A549 (cell line): ENCODE data around the gene CELF5. TPM values are rescaled to one million over a fixed set of nuclear protein-coding genes. Genes with fewer than 3 reads are reported as not detected.
A peak's percentile ranks its signal among the peaks of the same experiment; 100 is the strongest.

Source experiments
- ATAC-seq, 2 experiments: fragments of 200-7000 bp in 1 of 2; fragments of >200 bp in 1 of 2; cut with Nextera tagmentation in 1 of 2; cut with Tn5 transposase in 1 of 2; 3 replicates each; pipeline versions ENCODE4 v1.8.0 to v1.9.1; 2018 to 2020; ENCODE audit warnings: mild to moderate bottlenecking in 1 of 2, moderate library complexity in 1 of 2
- CTCF ChIA-PET: fragments of 300-600 bp; sonication (Branson Sonifier 250); formaldehyde crosslinking; extraction: SDS; loops from one replicate; lab custom pipeline; 2021; ENCODE audit warnings: antibody characterized with exemption, inconsistent platforms; lab: Yijun Ruan, JAX
- POLR2A ChIA-PET: fragments of 350-600 bp; formaldehyde crosslinking; extraction: SDS; loops from one replicate; lab custom pipeline; 2021; ENCODE audit warnings: antibody characterized with exemption, inconsistent platforms; lab: Yijun Ruan, JAX
- DNase-seq, 2 experiments: peaks; one replicate each; pipeline versions ENCODE4 v3.0.0 to v3.0.0-alpha.2; 2011 to 2016; ENCODE audit warnings: low read depth in 1 of 2, low spot score in 1 of 2
- FAIRE-seq: peaks from 2 replicates; lab custom pipeline; 2011; peaks lifted over from hg19 to GRCh38; lab: Jason Lieb, UNC
- H3K27ac ChIP-seq, 2 experiments: fragments of >200 bp; sonication (Bioruptor Twin); formaldehyde crosslinking; 3 replicates each; pipeline ENCODE4 v1.5.1; 2016 to 2017
- H3K4me1 ChIP-seq: fragments of >200 bp; sonication (Bioruptor Twin); formaldehyde crosslinking; 3 replicates; pipeline ENCODE4 v1.6.1; 2016
- H3K4me2 ChIP-seq: fragments of >200 bp; sonication (Bioruptor Twin); formaldehyde crosslinking; 3 replicates; pipeline ENCODE4 v1.6.1; 2016
- H3K4me3 ChIP-seq: fragments of >200 bp; sonication (Bioruptor Twin); formaldehyde crosslinking; 3 replicates; pipeline ENCODE4 v1.5.1; 2016
- H3K9me3 ChIP-seq: fragments of >200 bp; sonication (Bioruptor Twin); formaldehyde crosslinking; 3 replicates; pipeline ENCODE4 v1.6.1; 2016
- BHLHE40 ChIP-seq: IDR thresholded peaks from 2 replicates; pipeline ENCODE4 v1.6.1; 2012; ENCODE audit warnings: low read depth, low read length, inconsistent platforms
- CBX2 ChIP-seq: fragments of 200-600 bp; sonication (generic); IDR thresholded peaks from 2 replicates; pipeline ENCODE4 v1.6.1; 2016; ENCODE audit warnings: low read depth, mild to moderate bottlenecking, borderline replicate concordance
- CTCF ChIP-seq: fragments of >200 bp; sonication (Bioruptor Twin); formaldehyde crosslinking; IDR thresholded peaks from 3 replicates; pipeline ENCODE4 v1.5.1; 2016
- EHF ChIP-seq: fragments of 250-450 bp; sonication (Bioruptor Pico); IDR thresholded peaks from 2 replicates; pipeline ENCODE4 v1.5.0; 2020; ENCODE audit warnings: mild to moderate bottlenecking
- EHMT2 ChIP-seq: fragments of 200-600 bp; sonication (generic); IDR thresholded peaks from 2 replicates; pipeline ENCODE4 v1.6.1; 2016; ENCODE audit warnings: antibody characterized with exemption, low read depth, mild to moderate bottlenecking, moderate library complexity
- FOXS1 ChIP-seq: fragments of 250-450 bp; sonication (Bioruptor Pico); IDR thresholded peaks from 2 replicates; pipeline ENCODE4 v1.5.0; 2020; ENCODE audit warnings: mild to moderate bottlenecking, moderate library complexity
- HEYL ChIP-seq: fragments of 250-450 bp; sonication (Bioruptor Pico); IDR thresholded peaks from 2 replicates; pipeline ENCODE4 v1.8.0; 2021; ENCODE audit warnings: mild to moderate bottlenecking, moderate library complexity
- HOXB13 ChIP-seq: fragments of 250-450 bp; sonication (Bioruptor Pico); IDR thresholded peaks from 2 replicates; pipeline ENCODE4 v1.5.0; 2020; ENCODE audit warnings: low read depth, mild to moderate bottlenecking, moderate library complexity
- HOXB5 ChIP-seq: fragments of 250-450 bp; sonication (Bioruptor Pico); IDR thresholded peaks from 2 replicates; pipeline ENCODE4 v1.5.0; 2020; ENCODE audit warnings: mild to moderate bottlenecking, moderate library complexity
- JUNB ChIP-seq: fragments of >200 bp; sonication (Bioruptor Twin); formaldehyde crosslinking; IDR thresholded peaks from 2 replicates; pipeline ENCODE4 v1.6.1; 2016
- KDM1A ChIP-seq: fragments of 200-600 bp; sonication (generic); IDR thresholded peaks from 2 replicates; pipeline ENCODE4 v1.6.1; 2016; ENCODE audit warnings: low read depth, mild to moderate bottlenecking
- KDM5A ChIP-seq: fragments of 200-600 bp; sonication (generic); IDR thresholded peaks from 2 replicates; pipeline ENCODE4 v1.6.1; 2016; ENCODE audit warnings: antibody characterized with exemption, mild to moderate bottlenecking
- MAFK ChIP-seq: fragments of 450-650 bp; IDR thresholded peaks from 2 replicates; pipeline ENCODE4 v1.6.1; 2014; ENCODE audit not compliant: partially characterized antibody
- MAZ ChIP-seq: fragments of 150-350 bp; IDR thresholded peaks from 2 replicates; pipeline ENCODE4 v1.6.1; 2014; ENCODE audit warnings: antibody characterized with exemption, low read depth, low read length, borderline replicate concordance
- NR3C1 ChIP-seq: fragments of >200 bp; sonication (Bioruptor Twin); formaldehyde crosslinking; IDR thresholded peaks from 3 replicates; pipeline ENCODE4 v1.6.1; 2017
- REST ChIP-seq: fragments of 200-600 bp; sonication (generic); IDR thresholded peaks from 2 replicates; pipeline ENCODE4 v1.6.1; 2016; ENCODE audit warnings: antibody characterized with exemption, mild to moderate bottlenecking, moderate library complexity
- RFX5 ChIP-seq: fragments of 450-650 bp; IDR thresholded peaks from 2 replicates; pipeline ENCODE4 v1.7.1; 2014; ENCODE audit warnings: antibody characterized with exemption, mild to moderate bottlenecking, moderate library complexity
- SMC3 ChIP-seq: fragments of >200 bp; sonication (Bioruptor Twin); formaldehyde crosslinking; IDR thresholded peaks from 3 replicates; pipeline ENCODE4 v1.6.1; 2018; ENCODE audit warnings: inconsistent platforms
- SREBF2 ChIP-seq: fragments of 450-650 bp; IDR thresholded peaks from 2 replicates; pipeline ENCODE4 v1.6.1; 2014; ENCODE audit warnings: mild to moderate bottlenecking, moderate library complexity
- TP53 ChIP-seq: fragments of 250-450 bp; sonication (Bioruptor Pico); IDR thresholded peaks from 2 replicates; pipeline ENCODE4 v1.5.0; 2021; ENCODE audit warnings: mild to moderate bottlenecking, moderate library complexity
- ZFP36 ChIP-seq: fragments of 450-650 bp; IDR thresholded peaks from 2 replicates; pipeline ENCODE4 v1.6.1; 2014; ENCODE audit warnings: borderline replicate concordance; ENCODE audit not compliant: partially characterized antibody
- ZNF302 ChIP-seq: fragments of 250-450 bp; sonication (Bioruptor Pico); IDR thresholded peaks from 2 replicates; pipeline ENCODE4 v1.9.0; 2021; ENCODE audit warnings: inconsistent platforms, mild to moderate bottlenecking, moderate library complexity
- WGBS: methylation state at CpG from one replicate; pipeline ENCODE4 v1.1.6; 2017; ENCODE audit errors: missing lambda C conversion rate; 5-methylcytosine and 5-hydroxymethylcytosine counted together
- polyA plus RNA-seq, 4 experiments: library from polyadenylated mRNA; depleted of rRNA in 3 of 4; stranded (reverse); fragments of >200 nt; fragmentation: RNase III in 1 of 4; extraction: RNeasy Plus Mini Kit Qiagen cat#74134 plus additional on column Dnase treatment in 1 of 4; gene quantifications; 2 replicates in 3 of 4; 3 replicates in 1 of 4; pipeline ENCODE4 v1.2.3, GENCODE V29; 2011 to 2017
- TF ChIP-seq, protein P1 (sequence below): fragments of 250-450 bp; sonication (Bioruptor Pico); IDR thresholded peaks from 2 replicates; pipeline ENCODE4 v1.5.0; 2021; ENCODE audit warnings: mild to moderate bottlenecking, moderate library complexity, borderline replicate concordance

CELF5 gene
- polyA plus RNA-seq, 2 of the 4 experiments (the other 2 are of a cell fraction): 0.31 to 0.61 TPM

DNA sequence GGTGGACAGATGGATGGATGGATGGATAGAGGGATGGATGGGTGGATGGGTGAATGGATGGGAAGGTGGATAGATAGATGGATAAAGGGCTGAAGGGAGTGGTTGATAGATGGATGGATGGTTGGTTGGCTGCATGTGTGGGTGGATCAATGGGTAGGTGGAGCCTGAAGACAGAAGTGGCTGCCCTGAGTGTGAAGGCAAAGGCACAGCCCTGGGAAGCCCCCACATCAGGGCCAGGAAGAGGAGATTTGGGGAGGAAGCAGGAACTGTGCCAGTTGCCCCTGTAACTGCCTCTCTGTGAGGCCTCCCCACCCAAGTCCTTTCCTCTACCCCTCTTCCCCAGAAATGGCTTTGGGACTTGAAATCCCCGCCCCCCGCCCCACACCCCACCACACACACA, 98.6 kb downstream of the CELF5 start:
- DNase-seq (no peak), ATAC-seq (no peak; a peak in 1 of 6 replicates), FAIRE-seq (no peak)
- H3K4me1 ChIP-seq: no peaks in the 10 kb centered on the region
- WGBS: no CpG with 5 or more reads among the region's 2 CpGs
- H3K9me3 ChIP-seq: no peaks in the 10 kb centered on the region
- ChIA-PET POLR2A (no interaction called here), CTCF (interaction anchor here (0.8 to 1.5 kb wide), 6 partner anchors 18 to 499 kb away, joined by 3 to 6 read pairs (median 4); no protein-coding TSS in a partner anchor)
- no peak overlapping the region for H3K27ac ChIP-seq
- TF ChIP-seq MAZ (no peak), CTCF (no peak), KDM5A (no peak), HOXB5 (CRISPR knock-in tag) (no peak), JUNB (no peak), FOXS1 (CRISPR knock-in tag) (no peak), KDM1A (no peak), HEYL (no peak), HOXB13 (CRISPR knock-in tag) (no peak), ZNF302 (CRISPR knock-in tag) (no peak), SREBF2 (no peak), MAFK (no peak), BHLHE40 (no peak), REST (no peak), NR3C1 (no peak), CBX2 (no peak), EHF (CRISPR knock-in tag) (no peak), EHMT2 (no peak), TP53 (CRISPR knock-in tag) (no peak)
- TF ChIP-seq, protein P1, sequence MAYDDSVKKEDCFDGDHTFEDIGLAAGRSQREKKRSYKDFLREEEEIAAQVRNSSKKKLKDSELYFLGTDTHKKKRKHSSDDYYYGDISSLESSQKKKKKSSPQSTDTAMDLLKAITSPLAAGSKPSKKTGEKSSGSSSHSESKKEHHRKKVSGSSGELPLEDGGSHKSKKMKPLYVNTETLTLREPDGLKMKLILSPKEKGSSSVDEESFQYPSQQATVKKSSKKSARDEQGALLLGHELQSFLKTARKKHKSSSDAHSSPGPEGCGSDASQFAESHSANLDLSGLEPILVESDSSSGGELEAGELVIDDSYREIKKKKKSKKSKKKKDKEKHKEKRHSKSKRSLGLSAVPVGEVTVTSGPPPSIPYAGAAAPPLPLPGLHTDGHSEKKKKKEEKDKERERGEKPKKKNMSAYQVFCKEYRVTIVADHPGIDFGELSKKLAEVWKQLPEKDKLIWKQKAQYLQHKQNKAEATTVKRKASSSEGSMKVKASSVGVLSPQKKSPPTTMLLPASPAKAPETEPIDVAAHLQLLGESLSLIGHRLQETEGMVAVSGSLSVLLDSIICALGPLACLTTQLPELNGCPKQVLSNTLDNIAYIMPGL: no peak
- no peak overlapping the region for H3K4me2 ChIP-seq
- H3K4me3 ChIP-seq: no peak overlapping the region

DNA sequence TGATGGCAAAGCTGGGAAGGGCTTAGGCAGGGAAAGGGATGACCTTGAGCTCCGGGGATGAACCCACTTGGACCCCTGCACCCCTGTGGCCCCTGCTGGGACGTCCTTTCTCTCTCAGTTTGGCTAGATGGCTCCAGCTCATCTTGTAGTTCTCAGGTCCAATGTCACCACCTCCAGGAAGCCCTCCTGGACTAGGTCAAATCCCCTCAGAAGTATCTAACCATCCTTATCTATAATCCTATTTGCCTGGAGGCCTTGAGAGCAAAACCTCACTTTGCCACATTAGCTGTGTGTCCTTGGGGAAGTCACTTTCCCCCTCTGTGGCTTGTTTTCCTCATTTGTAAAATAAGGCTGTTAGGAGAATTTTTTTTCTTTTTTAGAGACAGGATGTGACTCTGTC, 99.2 kb downstream of the CELF5 start:
- Histone ChIP-seq H3K4me2 (no peak overlapping the region), H3K9me3 (no peaks in the 10 kb centered on the region), H3K4me3 (no peak overlapping the region), H3K4me1 (no peaks in the 10 kb centered on the region), H3K27ac (no peak overlapping the region)
- no peak for ATAC-seq
- POLR2A ChIA-PET: no interaction called here
- 6% methylated on average over 2 of the region's 2 CpGs for WGBS
- no peak for FAIRE-seq
- DNase-seq: no peak
- CTCF ChIA-PET: interaction anchor here (0.5 to 1.5 kb wide), 12 partner anchors 10 to 612 kb away, joined by 3 to 7 read pairs (median 3); no protein-coding TSS in a partner anchor
- TF ChIP-seq ZFP36 (peak; percentile 88), RFX5 (no peak), SMC3 (no peak), MAZ (no peak)
